Measurements from ENCODE around the gene HSPG2. TPM values are rescaled to one million over a fixed set of nuclear protein-coding genes. Genes with fewer than 3 reads are reported as not detected.

HSPG2 gene
- total and polyA plus RNA-seq, 10 of the 15 experiments (the other 5 are each of a cell fraction or from before 2014, with no cell fraction given), result 0.30 to 3.4 (median 0.73) TPM; not detected in 2

DNA sequence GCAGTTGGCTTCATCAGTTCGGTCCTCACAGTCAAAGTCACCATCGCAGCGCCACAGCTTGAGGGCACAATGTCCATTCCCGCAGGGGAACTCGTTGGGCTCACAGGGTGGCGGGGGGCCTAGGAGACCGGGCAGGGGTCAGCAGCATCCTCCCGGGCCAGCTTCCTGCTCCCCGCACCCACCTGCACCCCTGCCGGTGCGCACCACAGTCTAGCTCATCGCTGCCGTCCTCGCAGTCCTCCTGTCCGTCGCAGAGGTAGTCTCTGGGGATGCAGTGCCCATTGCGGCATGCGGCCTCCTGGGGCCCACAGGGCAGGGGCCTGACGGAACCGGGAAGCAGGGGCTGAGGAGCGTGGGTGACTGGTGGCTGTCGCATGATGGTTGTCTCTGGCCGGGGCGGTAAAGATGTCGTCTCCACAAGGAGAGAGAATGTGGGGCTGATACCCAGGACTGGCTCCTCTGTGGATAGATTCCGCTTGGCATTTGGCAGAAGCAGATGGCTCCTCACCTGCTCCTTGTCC lies 49.8 kb downstream of the HSPG2 start:
- in situ Hi-C loops (cut with MboI), result no loop called here
- RAD21 ChIA-PET (ENCODE audit: unreplicated experiment), result no interaction called here
- intact Hi-C loops (cut with micrococcal nuclease; ENCODE audit: unreplicated experiment), result no loop called here
- Histone ChIP-seq H3K27ac (ENCODE audit: control insufficient read depth, insufficient read depth) (no peak overlapping the region), H3K4me3 (no peak overlapping the region), H3K4me2 (ENCODE audit: control insufficient read depth, insufficient read depth) (no peak overlapping the region), H3K9me3 (replicated peaks; ENCODE audit: control insufficient read depth, insufficient read depth, low read length) (no peaks in the 10 kb centered on the region), H3K4me1 (ENCODE audit: control insufficient read depth, insufficient read depth, low read length) (no peaks in the 10 kb centered on the region), H4K20me1 (ENCODE audit: control insufficient read depth, insufficient read depth) (no peaks in the 10 kb centered on the region), H3K27me3 (replicated peaks in 1 of 2; ENCODE audit: control insufficient read depth in 2 of 2, insufficient read depth in 2 of 2, low read length in 1 of 2) (no peaks in the 10 kb centered on the region), H2AFZ (ENCODE audit: control insufficient read depth, low read depth, low read length) (no peak overlapping the region), H3K79me2 (ENCODE audit: control insufficient read depth, insufficient read depth, low read length) (no peaks in the 10 kb centered on the region), H3K9ac (ENCODE audit: control insufficient read depth, insufficient read depth, low read length) (no peak overlapping the region), H3K36me3 (ENCODE audit: control insufficient read depth in 2 of 2, insufficient read depth in 2 of 2, low read length in 1 of 2) (no peaks in the 10 kb centered on the region)
- FAIRE-seq (no peak), ATAC-seq (no peak), DNase-seq (ENCODE audit: low read depth, low spot score) (no peak)
- TF ChIP-seq SUZ12 (IDR thresholded peaks at IDR 0.05; ENCODE audit: unreplicated experiment), result no peak
- TF ChIP-seq, protein P1, sequence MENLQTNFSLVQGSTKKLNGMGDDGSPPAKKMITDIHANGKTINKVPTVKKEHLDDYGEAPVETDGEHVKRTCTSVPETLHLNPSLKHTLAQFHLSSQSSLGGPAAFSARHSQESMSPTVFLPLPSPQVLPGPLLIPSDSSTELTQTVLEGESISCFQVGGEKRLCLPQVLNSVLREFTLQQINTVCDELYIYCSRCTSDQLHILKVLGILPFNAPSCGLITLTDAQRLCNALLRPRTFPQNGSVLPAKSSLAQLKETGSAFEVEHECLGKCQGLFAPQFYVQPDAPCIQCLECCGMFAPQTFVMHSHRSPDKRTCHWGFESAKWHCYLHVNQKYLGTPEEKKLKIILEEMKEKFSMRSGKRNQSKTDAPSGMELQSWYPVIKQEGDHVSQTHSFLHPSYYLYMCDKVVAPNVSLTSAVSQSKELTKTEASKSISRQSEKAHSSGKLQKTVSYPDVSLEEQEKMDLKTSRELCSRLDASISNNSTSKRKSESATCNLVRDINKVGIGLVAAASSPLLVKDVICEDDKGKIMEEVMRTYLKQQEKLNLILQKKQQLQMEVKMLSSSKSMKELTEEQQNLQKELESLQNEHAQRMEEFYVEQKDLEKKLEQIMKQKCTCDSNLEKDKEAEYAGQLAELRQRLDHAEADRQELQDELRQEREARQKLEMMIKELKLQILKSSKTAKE (IDR thresholded peaks at IDR 0.05; ENCODE audit: low read depth, poor library complexity, severe bottlenecking), result no peak
- no peak for TF ChIP-seq YBX1 (IDR thresholded peaks at IDR 0.05)
- no peak for TF ChIP-seq HDAC6 (IDR thresholded peaks at IDR 0.05; ENCODE audit: unreplicated experiment)
- no peak for TF ChIP-seq CHD1 (IDR thresholded peaks at IDR 0.05; ENCODE audit: low read depth, low read length)
- TF ChIP-seq SUPT20H (IDR thresholded peaks at IDR 0.05; ENCODE audit: borderline replicate concordance, control insufficient read depth, low read depth, low read length), result no peak
- TF ChIP-seq YY1 (IDR thresholded peaks at IDR 0.05; ENCODE audit: low read depth, low read length), result no peak
- no peak for TF ChIP-seq SMAD5 (IDR thresholded peaks at IDR 0.05; ENCODE audit: low read depth)
- TF ChIP-seq ESRRA (IDR thresholded peaks at IDR 0.05; ENCODE audit: low read length), result no peak
- TF ChIP-seq ZBTB4 (CRISPR knock-in tag; IDR thresholded peaks at IDR 0.05), result no peak
- TF ChIP-seq MAX (IDR thresholded peaks at IDR 0.05; ENCODE audit: low read depth, low read length), result no peak
- no peak for TF ChIP-seq KDM1A (IDR thresholded peaks at IDR 0.05; ENCODE audit: borderline replicate concordance)
- TF ChIP-seq MXI1 (IDR thresholded peaks at IDR 0.05; ENCODE audit: low read depth, low read length), result no peak
- TF ChIP-seq BACH1 (IDR thresholded peaks at IDR 0.05; ENCODE audit: borderline replicate concordance), result no peak
- no peak for TF ChIP-seq BRCA1 (IDR thresholded peaks at IDR 0.05; ENCODE audit: low read depth, low read length)
- no peak for TF ChIP-seq LARP7 (IDR thresholded peaks at IDR 0.05)
- TF ChIP-seq CHD4 (IDR thresholded peaks at IDR 0.05), result no peak
- POLR2A ChIA-PET, result no interaction called here
- 70% methylated on average over 25 of the region's 26 CpGs for WGBS (ENCODE audit: insufficient coverage, insufficient replicate concordance, low lambda C conversion rate, missing lambda C conversion rate)
- BruUV-seq (replicated peaks), result no TSS peak
- CTCF ChIA-PET, result no interaction called here
- SMC1A ChIA-PET (ENCODE audit: uncharacterized antibody, unreplicated experiment), result no interaction called here

Measured in GM12878 (cell line).